Right atrium auricular region (tissue), 2 donors: ENCODE measurements around the gene PM20D1. TPM values are rescaled to one million over a fixed set of nuclear protein-coding genes. Genes with fewer than 3 reads are reported as not detected.

Experiments used
- DNase-seq: peaks from one replicate; pipeline ENCODE4 v3.0.0-alpha.2; 2019; ENCODE audit warnings: low spot score
- H3K27ac ChIP-seq, 2 donors: fragments of 200-600 bp; sonication (generic); 1 replicate in 1 of 2; 2 replicates in 1 of 2; pipeline ENCODE4 v1.5.1; 2016 to 2019
- H3K27me3 ChIP-seq, 2 donors: fragments of 200-600 bp; sonication (generic); one replicate each; pipeline versions ENCODE4 v1.5.1 to v1.6.0; 2017 to 2019
- H3K36me3 ChIP-seq: fragments of 200-600 bp; sonication (generic); one replicate; pipeline ENCODE4 v1.5.1; 2016
- H3K4me1 ChIP-seq, 2 donors: fragments of 200-600 bp; sonication (generic); one replicate each; pipeline versions ENCODE4 v1.5.1 to v1.6.0; 2017 to 2019
- H3K4me3 ChIP-seq, 2 donors: fragments of 200-600 bp; sonication (generic); 1 replicate in 1 of 2; 2 replicates in 1 of 2; pipeline ENCODE4 v1.5.1; 2017 to 2019; ENCODE audit warnings: mild to moderate bottlenecking in 1 of 2, moderate library complexity in 1 of 2
- H3K9me3 ChIP-seq, 2 donors: fragments of 200-600 bp; sonication (generic); one replicate each; pipeline ENCODE4 v1.5.1; 2019
- total RNA-seq, 2 donors: library from RNA; depleted of rRNA; stranded (reverse); fragments of >200 nt; gene quantifications; one replicate each; pipeline ENCODE4 v1.1.0, GENCODE V29; 2016
- TF ChIP-seq, protein P1 (sequence below), 2 donors: fragments of 200-600 bp; sonication (generic); IDR thresholded peaks; one replicate each; pipeline ENCODE4 v1.5.1; 2019; ENCODE audit warnings: antibody characterized with exemption in 2 of 2

Gene PM20D1
- total RNA-seq, 2 donors from 2014 or later: 1.2 to 1.4 TPM

GRCh38 chr1:205817988-205818387 is 31.9 kb downstream of the PM20D1 start:
- TF ChIP-seq, protein P1, sequence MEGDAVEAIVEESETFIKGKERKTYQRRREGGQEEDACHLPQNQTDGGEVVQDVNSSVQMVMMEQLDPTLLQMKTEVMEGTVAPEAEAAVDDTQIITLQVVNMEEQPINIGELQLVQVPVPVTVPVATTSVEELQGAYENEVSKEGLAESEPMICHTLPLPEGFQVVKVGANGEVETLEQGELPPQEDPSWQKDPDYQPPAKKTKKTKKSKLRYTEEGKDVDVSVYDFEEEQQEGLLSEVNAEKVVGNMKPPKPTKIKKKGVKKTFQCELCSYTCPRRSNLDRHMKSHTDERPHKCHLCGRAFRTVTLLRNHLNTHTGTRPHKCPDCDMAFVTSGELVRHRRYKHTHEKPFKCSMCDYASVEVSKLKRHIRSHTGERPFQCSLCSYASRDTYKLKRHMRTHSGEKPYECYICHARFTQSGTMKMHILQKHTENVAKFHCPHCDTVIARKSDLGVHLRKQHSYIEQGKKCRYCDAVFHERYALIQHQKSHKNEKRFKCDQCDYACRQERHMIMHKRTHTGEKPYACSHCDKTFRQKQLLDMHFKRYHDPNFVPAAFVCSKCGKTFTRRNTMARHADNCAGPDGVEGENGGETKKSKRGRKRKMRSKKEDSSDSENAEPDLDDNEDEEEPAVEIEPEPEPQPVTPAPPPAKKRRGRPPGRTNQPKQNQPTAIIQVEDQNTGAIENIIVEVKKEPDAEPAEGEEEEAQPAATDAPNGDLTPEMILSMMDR (IDR thresholded peaks at IDR 0.05): no peak
- DNase-seq: no peak
- Histone ChIP-seq H3K4me3 (no peak overlapping the region), H3K9me3 (no peaks in the 10 kb centered on the region), H3K27ac (no peak overlapping the region), H3K36me3 (no peaks in the 10 kb centered on the region), H3K27me3 (no peaks in the 10 kb centered on the region), H3K4me1 (peaks cover 0 to 10% of the 10 kb centered on the region in 2 donors)

GRCh38 chr1:205817364-205817763 is 32.6 kb downstream of the PM20D1 start:
- H3K36me3 ChIP-seq: no peaks in the 10 kb centered on the region

DNA sequence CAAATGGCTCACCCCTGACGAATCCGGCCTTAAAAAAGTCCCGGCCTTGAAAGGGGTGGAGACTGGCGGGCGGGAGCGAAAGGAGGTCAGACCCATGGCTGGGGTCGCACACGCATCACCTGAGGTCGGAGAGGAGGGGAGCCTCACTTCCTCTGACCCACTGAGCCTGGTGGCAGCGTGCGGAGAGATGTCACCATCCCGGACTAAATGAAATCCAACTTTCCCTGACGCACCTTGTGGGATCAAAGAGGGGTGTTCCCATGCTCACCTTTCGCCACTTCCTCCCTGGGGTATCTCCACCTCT is 36.2 kb downstream of the PM20D1 start:
- Histone ChIP-seq H3K9me3 (no peaks in the 10 kb centered on the region), H3K27ac (peak overlapping the region; percentile 93 to 97), H3K4me1 (peaks cover 0 to 41% of the 10 kb centered on the region in 2 donors), H3K27me3 (no peaks in the 10 kb centered on the region), H3K4me3 (peak overlapping the region; percentile 76 to 97), H3K36me3 (peaks cover 22% of the 10 kb centered on the region)
- peak; percentile 73 for DNase-seq
- TF ChIP-seq, protein P1 (IDR thresholded peaks at IDR 0.05): no peak

More at GRCh38 chr1:205817364-205817763, 32.6 kb downstream of the PM20D1 start:
- H3K9me3 ChIP-seq: no peaks in the 10 kb centered on the region
- H3K27me3 ChIP-seq: no peaks in the 10 kb centered on the region
- H3K4me1 ChIP-seq: peaks cover 0 to 11% of the 10 kb centered on the region in 2 donors
- H3K4me3 ChIP-seq: no peak overlapping the region
- H3K27ac ChIP-seq: no peak overlapping the region
- no peak for DNase-seq
- TF ChIP-seq, protein P1 (IDR thresholded peaks at IDR 0.05): no peak

GRCh38 chr1:205812878-205813754 is 36.8 kb downstream of the PM20D1 start, which contains the start of gene SLC41A1:
SLC41A1 (minus strand) TSS chr1:205813198; CDS start chr1:205810441, 2,757 bp downstream.
- Histone ChIP-seq H3K4me3 (peak within 1 kb of the TSS; percentile 76 to 97), H3K36me3 (peaks cover 28% of the 10 kb centered on the region), H3K9me3 (no peaks in the 10 kb centered on the region), H3K4me1 (peaks cover 0 to 41% of the 10 kb centered on the region in 2 donors), H3K27ac (peak within 1 kb of the TSS; percentile 93 to 97), H3K27me3 (no peaks in the 10 kb centered on the region)
- peak; percentile 96 for DNase-seq
- TF ChIP-seq, protein P1 (IDR thresholded peaks at IDR 0.05): no peak

DNA sequence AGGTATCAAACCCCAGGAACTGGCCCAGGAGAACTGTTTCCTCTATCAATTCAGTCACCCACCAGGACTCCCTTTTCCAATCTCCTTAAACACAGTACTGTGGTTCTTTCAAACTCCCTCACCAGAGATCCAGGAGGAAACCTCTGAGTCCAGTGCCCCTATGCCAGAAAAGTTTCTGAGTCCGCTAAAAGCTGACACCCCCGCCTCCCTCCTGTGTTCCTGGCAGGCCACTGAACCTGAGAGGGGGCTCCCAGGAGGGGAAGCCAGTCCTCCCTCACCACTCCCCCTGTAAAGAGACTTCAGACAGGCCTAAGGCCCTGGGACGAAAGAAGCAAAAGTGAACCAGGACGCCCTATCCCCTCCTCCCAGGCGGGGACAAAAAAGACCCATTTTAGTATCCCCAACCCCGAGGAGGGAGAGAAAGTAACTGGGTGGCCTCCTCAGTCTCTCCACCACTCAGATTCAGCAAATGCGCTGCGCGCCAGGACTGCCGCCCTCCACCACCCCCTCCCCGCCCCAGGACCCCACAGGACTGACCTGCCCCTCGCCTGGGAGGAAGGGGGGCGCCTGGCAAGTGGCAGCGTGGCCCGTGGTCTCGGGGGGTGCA is 37.6 kb downstream of the PM20D1 start:
- H3K27ac ChIP-seq: peak overlapping the region; percentile 93 to 97
- no peaks in the 10 kb centered on the region for H3K9me3 ChIP-seq
- TF ChIP-seq, protein P1 (IDR thresholded peaks at IDR 0.05): no peak
- peak overlapping the region; percentile 76 to 97 for H3K4me3 ChIP-seq
- H3K36me3 ChIP-seq: peaks cover 29% of the 10 kb centered on the region
- H3K27me3 ChIP-seq: no peaks in the 10 kb centered on the region
- DNase-seq: no peak
- peaks cover 0 to 42% of the 10 kb centered on the region in 2 donors for H3K4me1 ChIP-seq
